Suppressor macrophage treated with lipopolysaccharide for 4 hours (primary cell): ENCODE measurements around the gene ERRFI1.

Experiments used
- DNase-seq: peaks from one replicate; pipeline ENCODE4 v3.0.0-alpha.2; 2020

ERRFI1 gene

GRCh38 chr1:8003438-8004112, 22.5 kb downstream of the ERRFI1 start:
- peak; percentile 13 for DNase-seq

DNA sequence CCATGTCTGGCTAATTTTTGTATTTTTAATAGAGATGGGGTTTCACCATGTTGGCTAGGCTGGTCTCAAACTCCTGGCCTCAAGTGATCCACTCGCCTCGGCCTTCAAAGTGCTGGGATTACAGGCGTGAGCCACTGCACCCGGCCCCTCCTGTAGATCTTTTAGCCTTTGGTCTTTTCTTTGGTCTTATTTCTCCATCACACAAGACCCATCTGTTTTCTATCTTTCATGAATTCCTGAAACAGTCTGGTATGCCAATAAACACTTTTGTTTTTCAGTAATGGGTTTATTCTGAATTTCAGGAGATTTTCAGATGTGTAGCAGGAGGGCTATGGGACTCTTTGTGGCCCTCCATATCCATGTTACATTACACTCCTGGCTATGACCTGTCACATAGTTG, 23.2 kb downstream of the ERRFI1 start:
- no peak for DNase-seq

GRCh38 chr1:8002329-8002910, 23.7 kb downstream of the ERRFI1 start:
- DNase-seq: peak; percentile 41

- no peak for DNase-seq
Measured at GRCh38 chr1:7995437-7995836, 30.7 kb downstream of the ERRFI1 start.

GRCh38 chr1:7994827-7995226, 31.3 kb downstream of the ERRFI1 start:
- no peak for DNase-seq

- peak; percentile 90 for DNase-seq
Measured at GRCh38 chr1:7993593-7994479, 32.3 kb downstream of the ERRFI1 start.

GRCh38 chr1:7992885-7993284, 33.2 kb downstream of the ERRFI1 start:
- no peak for DNase-seq

DNA sequence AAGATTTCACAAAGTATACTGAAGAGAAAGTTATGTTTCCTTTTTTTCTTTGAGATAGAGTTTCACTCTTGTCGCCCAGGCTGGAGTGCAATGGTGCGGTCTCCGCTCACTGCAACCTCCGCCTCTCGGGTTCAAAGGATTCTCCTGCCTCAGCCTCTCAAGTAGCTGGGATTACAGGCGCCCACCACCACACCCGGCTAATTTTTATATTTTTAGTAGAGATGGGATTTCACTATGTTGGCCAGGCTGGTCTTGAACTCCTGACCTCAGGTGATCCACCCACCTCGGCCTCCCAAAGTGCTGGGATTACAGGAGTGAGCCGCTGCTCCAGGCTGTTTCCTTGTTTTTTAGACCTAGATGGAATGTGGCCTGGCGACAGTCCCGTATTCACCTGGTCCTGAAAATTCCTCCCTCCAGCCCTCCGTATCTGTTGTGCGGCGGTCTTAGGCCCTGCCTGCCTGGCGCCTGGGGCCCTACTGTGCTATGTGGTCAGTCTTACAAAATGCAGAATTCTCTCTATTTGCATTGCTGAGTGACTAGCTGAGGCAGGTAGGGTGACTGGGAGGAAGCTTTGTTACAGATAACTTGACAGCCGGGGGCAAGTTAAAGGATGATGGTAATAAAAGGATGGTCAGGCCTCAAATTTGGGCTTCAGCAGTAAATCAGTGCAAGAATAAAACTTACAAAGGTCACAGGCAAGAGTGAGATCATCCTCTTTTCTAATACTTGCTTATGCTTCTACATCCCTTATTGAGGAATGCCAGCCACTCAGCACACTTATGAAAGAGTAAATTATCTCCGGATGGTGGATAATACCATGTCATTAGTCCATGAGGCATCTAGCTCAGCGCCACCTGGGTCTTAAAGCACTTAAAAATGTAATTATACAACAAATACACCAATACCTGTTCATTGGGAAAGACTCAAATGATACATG, 34.3 kb downstream of the ERRFI1 start:
- DNase-seq: no peak

DNA sequence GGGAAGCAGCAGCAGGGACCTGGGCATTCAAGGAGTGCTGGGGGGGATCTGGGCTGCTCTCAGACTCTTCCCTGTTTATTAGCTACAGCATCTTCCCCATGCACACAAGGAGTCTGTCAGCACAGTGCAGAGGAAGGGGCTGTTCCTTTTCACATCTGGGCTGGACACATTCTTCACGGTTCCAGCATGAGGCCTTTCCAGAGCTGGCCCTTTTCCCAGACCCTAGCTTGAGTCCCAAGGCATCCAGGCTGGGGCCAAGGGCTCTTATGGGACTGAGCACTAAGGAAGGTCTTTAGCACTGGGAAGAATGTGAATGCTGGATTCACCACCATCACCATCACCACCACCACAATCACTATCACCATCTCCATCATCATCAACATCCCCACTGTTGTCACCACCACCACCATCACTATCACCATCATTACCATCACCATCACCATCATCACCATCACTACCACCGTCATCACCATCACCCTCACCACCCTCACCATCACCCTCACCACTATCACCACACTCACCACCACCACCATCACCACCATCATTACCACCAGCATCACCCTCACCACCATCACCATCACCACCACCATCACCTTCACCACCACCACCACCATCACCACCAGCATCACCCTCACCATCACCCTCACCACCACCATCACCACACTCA, 36.2 kb downstream of the ERRFI1 start:
- no peak for DNase-seq

GRCh38 chr1:7988576-7988975, 37.5 kb downstream of the ERRFI1 start:
- no peak for DNase-seq

- DNase-seq: no peak
Measured at GRCh38 chr1:7987528-7987927, 38.6 kb downstream of the ERRFI1 start.

DNA sequence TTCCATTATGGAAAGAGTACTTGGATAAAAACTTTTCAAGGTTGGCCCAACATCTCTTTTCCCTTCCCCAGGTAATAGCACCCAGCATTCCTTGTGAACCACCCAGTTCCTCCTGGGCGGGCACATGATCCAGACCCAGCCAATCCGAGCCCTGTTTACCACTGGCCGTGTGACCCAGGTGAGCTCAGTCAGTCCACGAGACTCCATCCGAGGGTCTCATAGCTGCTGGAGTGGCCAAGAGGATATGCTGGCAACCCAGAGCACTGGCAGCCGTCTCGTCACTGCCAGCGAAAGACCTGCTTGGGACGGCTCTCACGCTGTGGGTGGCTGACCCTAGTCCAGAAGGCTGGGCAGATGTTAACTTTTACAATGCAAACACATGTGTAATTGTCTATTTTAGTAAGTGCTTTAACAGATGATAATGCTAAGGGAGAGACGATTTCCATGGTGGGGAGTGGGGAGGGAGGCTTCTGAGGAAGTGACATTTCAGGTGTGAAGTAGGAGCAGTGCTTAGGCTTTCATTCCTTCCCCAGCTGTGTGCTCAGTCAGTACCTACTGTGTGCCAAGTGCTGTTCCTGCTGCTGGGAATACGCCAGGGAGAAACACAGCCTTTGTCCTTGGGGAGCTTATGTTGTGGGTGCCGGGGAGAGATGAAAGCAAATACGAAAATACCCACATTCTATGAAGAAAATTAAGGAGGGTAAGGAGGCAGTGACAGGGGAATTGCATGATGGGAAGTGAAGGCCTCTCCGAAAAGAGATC, 40.1 kb downstream of the ERRFI1 start:
- DNase-seq: no peak

- no peak for DNase-seq
Measured at GRCh38 chr1:7984811-7985210, 41.3 kb downstream of the ERRFI1 start.

GRCh38 chr1:7983086-7983778, 42.9 kb downstream of the ERRFI1 start:
- DNase-seq: no peak

- DNase-seq: no peak
Measured at GRCh38 chr1:7980984-7981383, 45.1 kb downstream of the ERRFI1 start.

DNA sequence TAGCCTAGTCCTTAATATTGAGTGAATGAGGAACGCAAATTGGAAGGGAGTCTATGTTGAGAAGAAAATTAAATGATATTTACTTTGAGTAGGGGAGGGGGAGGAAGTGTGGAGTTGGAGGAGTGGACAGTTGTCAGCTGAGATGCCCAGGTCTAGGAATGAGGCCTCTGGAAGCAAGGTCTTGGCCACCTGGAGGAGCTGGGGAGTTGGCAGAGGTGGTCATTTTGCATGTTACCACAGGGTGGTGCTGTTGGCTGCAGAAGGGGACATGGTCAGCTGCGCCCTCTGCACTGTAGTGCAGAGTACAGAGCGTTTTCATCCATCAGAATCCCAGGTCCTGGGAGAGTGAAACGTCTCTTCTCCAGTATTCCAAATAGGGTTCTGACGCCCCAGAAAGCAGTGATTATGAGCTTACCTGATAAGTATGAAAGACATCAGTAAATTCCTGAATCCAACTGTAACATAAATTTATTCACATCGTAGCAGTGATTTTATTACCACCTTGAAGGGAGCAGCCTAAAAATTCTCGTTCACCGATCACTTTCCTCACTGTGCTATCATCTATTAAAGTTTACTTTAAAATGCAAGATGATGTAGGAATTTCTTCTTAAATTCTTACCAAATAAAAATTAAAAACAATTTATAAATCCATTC, 50.8 kb downstream of the ERRFI1 start:
- DNase-seq: peak; percentile 61

DNA sequence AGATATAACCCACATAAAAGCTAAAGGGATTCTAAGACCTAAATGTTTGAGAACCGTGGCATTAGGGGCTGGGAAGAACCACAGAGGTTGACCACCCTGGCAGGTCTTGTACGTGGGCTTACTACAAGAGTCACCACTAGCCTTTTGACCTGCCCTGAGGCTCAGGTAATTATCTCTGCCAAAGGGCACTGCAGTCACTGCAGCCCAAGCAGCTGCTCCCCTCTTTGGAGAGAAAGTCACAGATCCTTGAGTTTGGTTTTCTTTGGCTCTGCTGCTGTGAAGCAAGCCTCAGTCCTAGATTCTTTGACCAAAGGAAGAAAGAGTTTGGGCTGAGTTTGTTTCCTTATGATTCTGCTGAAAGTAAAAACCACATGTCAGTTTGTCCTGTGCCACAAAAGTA, 53.0 kb downstream of the ERRFI1 start:
- no peak for DNase-seq

- DNase-seq: no peak
Measured at GRCh38 chr1:7972285-7972684, 53.8 kb downstream of the ERRFI1 start.

- DNase-seq: no peak
Measured at GRCh38 chr1:7971024-7971423, 55.1 kb downstream of the ERRFI1 start.

- no peak for DNase-seq
Measured at GRCh38 chr1:7970246-7970645, 55.9 kb downstream of the ERRFI1 start.
